RWPE2 (cell line): Measurements from ENCODE around the gene TGFB1.

Experiments used
- ATAC-seq: fragments of 200-7000 bp; cut with Tn5 transposase; 3 replicates; pipeline ENCODE4 v1.9.1; 2021; ENCODE audit warnings: low read depth
- DNase-seq: peaks from one replicate; pipeline ENCODE4 v3.0.0-alpha.2; 2020; ENCODE audit warnings: low spot score
- H3K27ac ChIP-seq: fragments of 450-650 bp; 2 replicates; pipeline ENCODE4 v1.5.1; 2017; ENCODE audit warnings: mild to moderate bottlenecking; ENCODE audit not compliant: poor library complexity, severe bottlenecking
- H3K27me3 ChIP-seq: fragments of 250-450 bp; sonication (Bioruptor Pico); 2 replicates; pipeline ENCODE4 v1.5.1; 2021; ENCODE audit warnings: mild to moderate bottlenecking, moderate library complexity; ENCODE audit not compliant: insufficient read depth, poor library complexity, severe bottlenecking
- H3K36me3 ChIP-seq: fragments of 250-450 bp; sonication (Bioruptor Pico); 2 replicates; pipeline ENCODE4 v1.5.1; 2020; ENCODE audit warnings: low read depth, mild to moderate bottlenecking, moderate library complexity
- H3K4me1 ChIP-seq: fragments of 250-450 bp; sonication (Bioruptor Pico); 2 replicates; pipeline ENCODE4 v1.5.1; 2021; ENCODE audit warnings: mild to moderate bottlenecking, moderate library complexity; ENCODE audit not compliant: insufficient read depth, poor library complexity, severe bottlenecking
- H3K4me3 ChIP-seq: fragments of 250-450 bp; sonication (Bioruptor Pico); 2 replicates; pipeline ENCODE4 v1.5.1; 2021; ENCODE audit warnings: mild to moderate bottlenecking, moderate library complexity; ENCODE audit not compliant: severe bottlenecking
- H3K9me3 ChIP-seq: fragments of 250-450 bp; sonication (Bioruptor Pico); 2 replicates; pipeline ENCODE4 v1.5.1; 2021; ENCODE audit warnings: mild to moderate bottlenecking, moderate library complexity; ENCODE audit not compliant: severe bottlenecking
- TF ChIP-seq, protein P1 (sequence below): fragments of 450-650 bp; IDR thresholded peaks from one replicate; pipeline ENCODE4 v1.5.1; 2017; ENCODE audit warnings: mild to moderate bottlenecking, moderate library complexity; ENCODE audit not compliant: poor library complexity, severe bottlenecking

The TGFB1 gene

DNA sequence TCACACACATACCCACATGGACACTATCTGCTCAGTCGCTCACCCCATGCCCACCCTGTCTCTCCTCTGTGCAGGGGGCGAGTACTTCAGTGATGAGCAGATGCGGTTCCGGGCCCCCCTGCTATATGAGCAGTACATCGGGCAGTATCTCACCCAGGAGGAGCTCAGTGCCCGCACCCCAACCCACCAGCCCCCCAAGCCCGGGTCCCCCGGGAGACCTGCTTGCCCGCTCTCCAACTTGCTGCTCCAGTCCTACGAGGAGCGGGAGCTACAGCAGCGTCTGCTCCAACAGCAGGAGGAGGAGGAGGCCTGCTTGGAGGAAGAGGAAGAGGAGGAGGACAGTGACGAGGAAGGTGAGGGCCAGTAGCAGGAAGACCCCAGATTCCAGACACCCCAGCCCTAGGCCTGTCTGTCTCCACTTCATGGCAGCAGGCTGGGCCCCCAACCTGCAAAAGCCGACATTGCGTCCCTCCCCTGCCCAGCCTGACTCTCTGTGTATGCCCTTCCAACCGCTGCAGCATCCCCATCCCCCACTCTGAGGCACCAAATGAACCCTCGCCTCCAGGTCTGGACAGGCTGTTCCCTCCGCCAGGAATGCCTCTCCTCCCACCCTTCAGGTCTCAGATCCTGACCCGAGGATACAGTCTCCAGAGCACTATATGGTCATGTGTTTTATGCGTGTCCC, 34.1 kb downstream of the TGFB1 start:
- Histone ChIP-seq H3K4me3 (no peak overlapping the region), H3K36me3 (peaks cover 41% of the 10 kb centered on the region), H3K9me3 (no peaks in the 10 kb centered on the region), H3K27me3 (no peaks in the 10 kb centered on the region), H3K4me1 (peaks cover 19% of the 10 kb centered on the region), H3K27ac (no peak overlapping the region)
- DNase-seq (no peak), ATAC-seq (no peak)
- TF ChIP-seq, protein P1, sequence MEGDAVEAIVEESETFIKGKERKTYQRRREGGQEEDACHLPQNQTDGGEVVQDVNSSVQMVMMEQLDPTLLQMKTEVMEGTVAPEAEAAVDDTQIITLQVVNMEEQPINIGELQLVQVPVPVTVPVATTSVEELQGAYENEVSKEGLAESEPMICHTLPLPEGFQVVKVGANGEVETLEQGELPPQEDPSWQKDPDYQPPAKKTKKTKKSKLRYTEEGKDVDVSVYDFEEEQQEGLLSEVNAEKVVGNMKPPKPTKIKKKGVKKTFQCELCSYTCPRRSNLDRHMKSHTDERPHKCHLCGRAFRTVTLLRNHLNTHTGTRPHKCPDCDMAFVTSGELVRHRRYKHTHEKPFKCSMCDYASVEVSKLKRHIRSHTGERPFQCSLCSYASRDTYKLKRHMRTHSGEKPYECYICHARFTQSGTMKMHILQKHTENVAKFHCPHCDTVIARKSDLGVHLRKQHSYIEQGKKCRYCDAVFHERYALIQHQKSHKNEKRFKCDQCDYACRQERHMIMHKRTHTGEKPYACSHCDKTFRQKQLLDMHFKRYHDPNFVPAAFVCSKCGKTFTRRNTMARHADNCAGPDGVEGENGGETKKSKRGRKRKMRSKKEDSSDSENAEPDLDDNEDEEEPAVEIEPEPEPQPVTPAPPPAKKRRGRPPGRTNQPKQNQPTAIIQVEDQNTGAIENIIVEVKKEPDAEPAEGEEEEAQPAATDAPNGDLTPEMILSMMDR = no peak

DNA sequence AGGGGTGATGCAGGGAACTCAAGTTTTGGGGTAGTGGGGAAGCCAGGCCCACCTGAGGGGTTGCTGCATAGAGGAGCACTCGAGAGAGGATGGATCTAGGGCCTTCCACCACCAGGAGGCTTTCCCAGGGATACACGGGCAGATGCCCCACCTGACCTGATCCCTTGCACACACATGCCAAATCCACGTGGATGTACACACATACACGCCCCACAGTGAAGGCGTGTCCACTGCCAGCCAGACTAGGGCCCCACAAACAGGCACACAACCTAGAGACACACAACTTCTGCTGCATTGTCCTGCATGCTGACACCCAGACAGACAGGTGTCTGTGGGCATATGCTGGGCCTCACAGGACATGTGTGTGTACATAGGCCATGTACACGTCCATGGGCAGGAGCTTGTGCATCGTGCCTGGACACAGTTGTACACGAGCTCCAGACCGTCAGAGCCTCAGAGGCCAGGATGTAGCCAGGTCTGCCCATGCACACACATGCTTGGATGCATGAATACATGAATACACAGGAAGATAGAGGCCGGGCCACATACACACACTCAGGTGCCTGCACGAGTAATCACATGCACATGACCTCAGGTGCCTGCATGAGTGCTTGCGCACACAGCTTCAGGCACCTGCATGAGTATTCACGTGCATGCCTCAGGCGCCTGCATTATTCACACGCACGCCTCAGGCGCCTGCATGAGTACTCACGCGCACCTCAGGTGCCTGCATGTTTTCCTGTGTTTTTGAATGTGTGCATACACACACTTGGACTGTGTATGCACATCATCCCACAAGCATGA, 34.8 kb downstream of the TGFB1 start:
- Histone ChIP-seq H3K36me3 (peaks cover 49% of the 10 kb centered on the region), H3K4me1 (peaks cover 11% of the 10 kb centered on the region), H3K27ac (no peak overlapping the region), H3K9me3 (no peaks in the 10 kb centered on the region), H3K4me3 (no peak overlapping the region), H3K27me3 (no peaks in the 10 kb centered on the region)
- TF ChIP-seq, protein P1 = no peak
- ATAC-seq (no peak), DNase-seq (no peak)

DNA sequence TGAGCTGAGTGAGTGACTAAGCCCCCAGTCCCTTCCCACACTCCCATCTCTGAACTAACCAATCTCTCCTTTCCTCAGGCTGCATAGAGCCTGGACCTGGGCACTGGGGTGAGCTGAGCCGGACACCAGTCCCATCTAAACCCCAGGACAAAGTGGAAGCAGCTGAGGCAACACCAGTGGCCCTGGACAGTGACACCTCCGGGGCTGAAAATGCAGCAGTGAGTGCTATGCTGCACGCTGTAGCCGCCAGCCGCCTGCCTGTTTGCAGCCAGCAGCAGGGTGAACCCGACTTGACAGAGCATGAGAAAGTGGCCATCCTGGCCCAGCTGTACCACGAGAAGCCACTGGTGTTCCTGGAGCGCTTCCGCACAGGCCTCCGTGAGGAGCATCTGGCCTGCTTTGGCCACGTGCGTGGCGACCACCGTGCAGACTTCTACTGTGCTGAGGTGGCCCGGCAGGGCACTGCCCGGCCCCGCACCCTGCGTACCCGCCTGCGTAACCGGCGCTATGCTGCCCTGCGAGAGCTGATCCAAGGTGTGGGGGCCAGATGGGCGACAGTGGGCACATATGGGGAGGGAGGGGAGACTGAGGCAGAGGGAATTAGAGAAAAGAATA, 37.3 kb downstream of the TGFB1 start:
- H3K4me3 ChIP-seq = no peak overlapping the region
- peaks cover 60% of the 10 kb centered on the region for H3K36me3 ChIP-seq
- H3K9me3 ChIP-seq = no peaks in the 10 kb centered on the region
- ATAC-seq (no peak), DNase-seq (no peak)
- H3K27ac ChIP-seq = no peak overlapping the region
- no peaks in the 10 kb centered on the region for H3K4me1 ChIP-seq
- TF ChIP-seq, protein P1 = no peak
- no peaks in the 10 kb centered on the region for H3K27me3 ChIP-seq

DNA sequence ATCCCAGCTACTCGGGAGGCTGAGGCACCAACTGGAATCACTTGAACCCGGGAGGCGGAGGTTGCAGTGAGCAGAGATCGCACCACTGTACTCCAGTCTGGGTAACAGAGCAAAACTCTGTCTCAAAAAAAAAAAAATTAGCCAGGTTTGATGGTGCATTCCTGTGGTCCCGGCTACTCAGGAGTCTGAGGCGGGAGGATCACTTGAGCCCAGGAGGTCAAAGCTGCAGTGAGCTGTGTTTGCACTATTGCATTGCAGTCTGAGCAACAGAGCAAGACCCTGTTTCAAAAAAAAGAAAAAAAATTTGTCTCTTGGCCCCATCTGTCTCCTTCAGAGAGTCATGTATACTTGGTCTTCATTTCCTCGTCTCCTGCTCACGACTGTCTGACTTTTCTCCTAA, 42.1 kb downstream of the TGFB1 start:
- H3K36me3 ChIP-seq = peaks cover 45% of the 10 kb centered on the region
- TF ChIP-seq, protein P1 = no peak
- H3K27ac ChIP-seq = no peak overlapping the region
- no peaks in the 10 kb centered on the region for H3K27me3 ChIP-seq
- DNase-seq = no peak
- ATAC-seq = no peak
- peaks cover 10% of the 10 kb centered on the region for H3K4me1 ChIP-seq
- no peak overlapping the region for H3K4me3 ChIP-seq
- no peaks in the 10 kb centered on the region for H3K9me3 ChIP-seq
